Gastrocnemius medialis (tissue), 4 donors: ENCODE data around the gene WWP2.
"Not testable (repeated sequence)": the region's sequence is repeated elsewhere in the genome, so short reads cannot be mapped to it uniquely, and the experiment has no call there.

Experiments used
- CTCF ChIP-seq, 5 experiments: fragments of 450-650 bp in 3 of 5; fragments of 200-600 bp in 2 of 5; sonication (generic) in 2 of 5; IDR thresholded peaks in 4 of 5; conservative IDR thresholded peaks in 1 of 5; 1 replicate in 4 of 5; 2 replicates in 1 of 5; pipeline ENCODE4 v1.5.1; 2016 to 2019; ENCODE audit warnings: antibody characterized with exemption in 5 of 5, mild to moderate bottlenecking in 3 of 5, moderate library complexity in 3 of 5
- POLR2A ChIP-seq, 2 donors: fragments of 450-650 bp; IDR thresholded peaks; one replicate each; pipeline ENCODE4 v1.6.1; 2017; ENCODE audit warnings: antibody characterized with exemption in 2 of 2, mild to moderate bottlenecking in 2 of 2, moderate library complexity in 2 of 2

GRCh38 chr16:69968125-69968524 is 206.0 kb downstream of the WWP2 start:
- TF ChIP-seq CTCF (IDR thresholded peaks at IDR 0.05 in 4 of 5, conservative IDR thresholded peaks at IDR 0.05 in 1 of 5); POLR2A (IDR thresholded peaks at IDR 0.05): not testable (repeated sequence)
